GM21737 (cell line): ENCODE results near the gene CHRNB4.
"Not testable (repeated sequence)": the region's sequence is repeated elsewhere in the genome, so short reads cannot be mapped to it uniquely, and the experiment has no call there.

Experiments
- ATAC-seq: cut with Tn5 transposase; IDR thresholded peaks from one replicate; pipeline ENCODE4 v1.9.1; 2021; ENCODE audit warnings: mild to moderate bottlenecking, moderate library complexity; ENCODE audit not compliant: unreplicated experiment

The CHRNB4 gene

GRCh38 chr15:78618490-78618934, 22.5 kb downstream of the CHRNB4 start:
- no peak for ATAC-seq

- no peak for ATAC-seq
Measured at GRCh38 chr15:78618064-78618463, 22.9 kb downstream of the CHRNB4 start.

GRCh38 chr15:78617516-78617915, 23.5 kb downstream of the CHRNB4 start:
- ATAC-seq: no peak

GRCh38 chr15:78617076-78617475, 23.9 kb downstream of the CHRNB4 start:
- ATAC-seq: no peak

GRCh38 chr15:78616506-78616905, 24.5 kb downstream of the CHRNB4 start:
- ATAC-seq: no peak

- no peak for ATAC-seq
Measured at GRCh38 chr15:78615151-78615589, 25.8 kb downstream of the CHRNB4 start.

- ATAC-seq: no peak
Measured at GRCh38 chr15:78614021-78614420, 27.0 kb downstream of the CHRNB4 start.

- ATAC-seq: not testable (repeated sequence)
Measured at GRCh38 chr15:78609551-78609950, 31.5 kb downstream of the CHRNB4 start.

GRCh38 chr15:78605680-78606079, 35.3 kb downstream of the CHRNB4 start:
- ATAC-seq: no peak

- no peak for ATAC-seq
Measured at GRCh38 chr15:78605201-78605600, 35.8 kb downstream of the CHRNB4 start.

GRCh38 chr15:78604420-78604819, 36.6 kb downstream of the CHRNB4 start:
- no peak for ATAC-seq

- no peak for ATAC-seq
Measured at GRCh38 chr15:78603467-78603866, 37.5 kb downstream of the CHRNB4 start.

GRCh38 chr15:78599189-78599588, 41.8 kb downstream of the CHRNB4 start:
- no peak for ATAC-seq

GRCh38 chr15:78598348-78598747, 42.7 kb downstream of the CHRNB4 start:
- no peak for ATAC-seq

GRCh38 chr15:78597583-78597982, 43.4 kb downstream of the CHRNB4 start:
- ATAC-seq: no peak

- no peak for ATAC-seq
Measured at GRCh38 chr15:78574944-78575343, 66.1 kb downstream of the CHRNB4 start.
